Gastroesophageal sphincter (tissue), 4 donors: ENCODE data around the gene DLG3. TPM values are rescaled to one million over a fixed set of nuclear protein-coding genes. Genes with fewer than 3 reads are reported as not detected.
A peak's percentile ranks its signal among the peaks of the same experiment; 100 is the strongest.

Experiments used
- ATAC-seq: fragments of 150-250 bp; one replicate; pipeline ENCODE4 v1.9.1; 2016; ENCODE audit warnings: mild to moderate bottlenecking, moderate library complexity
- H3K27ac ChIP-seq, 4 donors: fragments of 200-600 bp; sonication (generic) in 3 of 4; 1 replicate in 3 of 4; 2 replicates in 1 of 4; pipeline ENCODE4 v1.5.1; 2016 to 2019
- H3K27me3 ChIP-seq: fragments of 200-600 bp; sonication (generic); one replicate; pipeline ENCODE4 v1.5.1; 2019
- H3K36me3 ChIP-seq, 2 donors: fragments of 200-600 bp; sonication (generic); one replicate each; pipeline ENCODE4 v1.5.1; 2019; ENCODE audit warnings: control low read depth in 1 of 2
- H3K4me1 ChIP-seq, 3 donors: fragments of 200-600 bp; sonication (generic); 1 replicate in 2 of 3; 2 replicates in 1 of 3; pipeline ENCODE4 v1.5.1; 2016 to 2019; ENCODE audit warnings: control low read depth in 2 of 3
- H3K4me3 ChIP-seq, 2 donors: fragments of 200-600 bp; sonication (generic); one replicate each; pipeline ENCODE4 v1.5.1; 2019; ENCODE audit warnings: mild to moderate bottlenecking in 1 of 2, moderate library complexity in 1 of 2
- H3K9me3 ChIP-seq, 3 donors: fragments of 200-600 bp; sonication (generic); one replicate each; pipeline ENCODE4 v1.5.1; 2017 to 2019; ENCODE audit warnings: control low read depth in 2 of 3
- CTCF ChIP-seq, 4 experiments: fragments of 200-600 bp in 2 of 4; fragments of 450-650 bp in 2 of 4; sonication (generic) in 1 of 4; IDR thresholded peaks; one replicate each; pipeline ENCODE4 v1.5.1; 2017 to 2019; ENCODE audit warnings: antibody characterized with exemption in 4 of 4, mild to moderate bottlenecking in 2 of 4, moderate library complexity in 2 of 4
- EP300 ChIP-seq: sonication (generic); formaldehyde crosslinking; IDR thresholded peaks from one replicate; pipeline ENCODE4 v1.6.1; 2017; ENCODE audit warnings: antibody characterized with exemption, mild to moderate bottlenecking
- POLR2A ChIP-seq, 2 donors: fragments of 450-650 bp; IDR thresholded peaks; one replicate each; pipeline ENCODE4 v1.6.1; 2017; ENCODE audit warnings: antibody characterized with exemption in 2 of 2, mild to moderate bottlenecking in 2 of 2, moderate library complexity in 1 of 2
- POLR2AphosphoS5 ChIP-seq: sonication (generic); formaldehyde crosslinking; IDR thresholded peaks from one replicate; pipeline ENCODE4 v1.6.1; 2017; ENCODE audit warnings: antibody characterized with exemption
- WGBS, 2 donors: methylation state at CpG; one replicate each; pipeline ENCODE4 v1.1.5; 2018; ENCODE audit warnings: low coverage in 1 of 2; 5-methylcytosine and 5-hydroxymethylcytosine counted together
- total RNA-seq, 4 donors: library from RNA; depleted of rRNA; stranded (reverse); fragments of >200 nt; gene quantifications; one replicate each; pipeline ENCODE4 v1.1.0, GENCODE V29; 2016

The DLG3 gene
- total RNA-seq, 4 donors from 2014 or later = 22.3 to 46.2 (median 26.8) TPM

- no peak for TF ChIP-seq CTCF (IDR thresholded peaks at IDR 0.05)
- TF ChIP-seq EP300 = no peak
- no peak for TF ChIP-seq POLR2A (IDR thresholded peaks at IDR 0.05)
- TF ChIP-seq POLR2AphosphoS5 = no peak
- Histone ChIP-seq H3K4me3 (peak overlapping the region; percentile 29 to 42), H3K27me3 (peaks cover 20% of the 10 kb centered on the region), H3K9me3 (no peaks in the 10 kb centered on the region), H3K4me1 (peaks cover 0 to 11% (median 0%) of the 10 kb centered on the region in 3 donors), H3K36me3 (no peaks in the 10 kb centered on the region), H3K27ac (no peak overlapping the region)
- no CpG with 5 or more reads among the region's 61 CpGs for WGBS, 2 donors
- no peak for ATAC-seq
Observed at GRCh38 chrX:70444946-70445656, 466 bp downstream of the DLG3 start.

- no peak for ATAC-seq
- Histone ChIP-seq H3K36me3 (no peaks in the 10 kb centered on the region), H3K4me3 (no peak overlapping the region), H3K27me3 (peaks cover 15% of the 10 kb centered on the region), H3K27ac (no peak overlapping the region), H3K9me3 (no peaks in the 10 kb centered on the region), H3K4me1 (peaks cover 0 to 11% (median 0%) of the 10 kb centered on the region in 3 donors)
- TF ChIP-seq CTCF (IDR thresholded peaks at IDR 0.05) = no peak
- WGBS, 2 donors = 80% methylated on average over 2 of the region's 9 CpGs; no CpG with 5 or more reads in 1 of the 2 donors
Observed at GRCh38 chrX:70445951-70446350, 1.3 kb downstream of the DLG3 start.

GRCh38 chrX:70446380-70447350, 2.0 kb downstream of the DLG3 start:
- ATAC-seq = no peak
- TF ChIP-seq EP300 = no peak
- TF ChIP-seq POLR2AphosphoS5 = no peak
- TF ChIP-seq POLR2A (IDR thresholded peaks at IDR 0.05) = no peak
- TF ChIP-seq CTCF (IDR thresholded peaks at IDR 0.05) = no peak
- Histone ChIP-seq H3K4me1 (peaks cover 0 to 12% (median 0%) of the 10 kb centered on the region in 3 donors), H3K36me3 (no peaks in the 10 kb centered on the region), H3K27me3 (peaks cover 12% of the 10 kb centered on the region), H3K9me3 (no peaks in the 10 kb centered on the region), H3K27ac (no peak overlapping the region), H3K4me3 (no peak overlapping the region)
- 60% methylated on average over 2 of the region's 16 CpGs; no CpG with 5 or more reads in 1 of the 2 donors for WGBS, 2 donors

GRCh38 chrX:70449457-70449966, 4.9 kb downstream of the DLG3 start:
- TF ChIP-seq CTCF (IDR thresholded peaks at IDR 0.05) (no peak), EP300 (no peak), POLR2AphosphoS5 (no peak), POLR2A (IDR thresholded peaks at IDR 0.05) (no peak)
- H3K9me3 ChIP-seq = no peaks in the 10 kb centered on the region
- peaks cover 0 to 34% (median 4%) of the 10 kb centered on the region in 3 donors for H3K4me1 ChIP-seq
- H3K36me3 ChIP-seq = no peaks in the 10 kb centered on the region
- H3K4me3 ChIP-seq = no peak overlapping the region
- WGBS, 2 donors = no CpG with 5 or more reads among the region's 14 CpGs
- H3K27ac ChIP-seq = no peak overlapping the region
- peaks cover 11% of the 10 kb centered on the region for H3K27me3 ChIP-seq
- ATAC-seq = no peak
